LNCaP clone FGC (cell line): Measurements from ENCODE around the gene SLAMF1.

Source experiments
- DNase-seq: peaks from one replicate; pipeline ENCODE4 v3.0.0-alpha.2; 2011; ENCODE audit warnings: low read depth
- H3K4me3 ChIP-seq: 2 replicates; pipeline ENCODE4 v1.5.1; 2011; ENCODE audit warnings: mild to moderate bottlenecking, low read depth, low read length, control low read depth
- TF ChIP-seq, protein P1 (sequence below): IDR thresholded peaks from 2 replicates; pipeline ENCODE4 v1.5.1; 2012; ENCODE audit warnings: mild to moderate bottlenecking; ENCODE audit not compliant: control insufficient read depth, insufficient read depth; ENCODE audit errors: extremely low read depth

SLAMF1 gene

GRCh38 chr1:160558660-160559380 lies 88.0 kb downstream of the SLAMF1 start:
- DNase-seq: no peak
- TF ChIP-seq, protein P1, sequence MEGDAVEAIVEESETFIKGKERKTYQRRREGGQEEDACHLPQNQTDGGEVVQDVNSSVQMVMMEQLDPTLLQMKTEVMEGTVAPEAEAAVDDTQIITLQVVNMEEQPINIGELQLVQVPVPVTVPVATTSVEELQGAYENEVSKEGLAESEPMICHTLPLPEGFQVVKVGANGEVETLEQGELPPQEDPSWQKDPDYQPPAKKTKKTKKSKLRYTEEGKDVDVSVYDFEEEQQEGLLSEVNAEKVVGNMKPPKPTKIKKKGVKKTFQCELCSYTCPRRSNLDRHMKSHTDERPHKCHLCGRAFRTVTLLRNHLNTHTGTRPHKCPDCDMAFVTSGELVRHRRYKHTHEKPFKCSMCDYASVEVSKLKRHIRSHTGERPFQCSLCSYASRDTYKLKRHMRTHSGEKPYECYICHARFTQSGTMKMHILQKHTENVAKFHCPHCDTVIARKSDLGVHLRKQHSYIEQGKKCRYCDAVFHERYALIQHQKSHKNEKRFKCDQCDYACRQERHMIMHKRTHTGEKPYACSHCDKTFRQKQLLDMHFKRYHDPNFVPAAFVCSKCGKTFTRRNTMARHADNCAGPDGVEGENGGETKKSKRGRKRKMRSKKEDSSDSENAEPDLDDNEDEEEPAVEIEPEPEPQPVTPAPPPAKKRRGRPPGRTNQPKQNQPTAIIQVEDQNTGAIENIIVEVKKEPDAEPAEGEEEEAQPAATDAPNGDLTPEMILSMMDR: no peak
- H3K4me3 ChIP-seq: no peak overlapping the region
